ENCODE measurements around the gene STOX1. TPM values are rescaled to one million over a fixed set of nuclear protein-coding genes. Genes with fewer than 3 reads are reported as not detected.

The STOX1 gene
- polyA plus RNA-seq, 1 donor from 2014 or later, result 1.2 TPM

GRCh38 chr10:68877482-68878110 is 50.3 kb downstream of the STOX1 start:
- Histone ChIP-seq H4K20me1 (ENCODE audit: insufficient read depth) (no peaks in the 10 kb centered on the region), H3K27me3 (ENCODE audit: insufficient read depth, low read depth, low read length) (no peaks in the 10 kb centered on the region), H3K9ac (ENCODE audit: low read length) (no peak overlapping the region), H3K4me2 (ENCODE audit: low read length) (no peak overlapping the region), H3K36me3 (ENCODE audit: insufficient read depth, low read length) (no peaks in the 10 kb centered on the region), H3K9me3 (ENCODE audit: low read length) (no peaks in the 10 kb centered on the region), H3K27ac (ENCODE audit: low read length) (no peak overlapping the region), H2AFZ (ENCODE audit: low read depth, low read length) (no peak overlapping the region), H3K79me2 (replicated peaks; ENCODE audit: insufficient read depth, low read length) (no peaks in the 10 kb centered on the region), H3F3A (ENCODE audit: insufficient read depth, low read length, poor library complexity, severe bottlenecking) (no peaks in the 10 kb centered on the region), H3K4me3 (ENCODE audit: low read length) (no peak overlapping the region), H3K9me2 (ENCODE audit: insufficient read depth, low read length) (no peaks in the 10 kb centered on the region)
- TF ChIP-seq CTCF (IDR thresholded peaks at IDR 0.05; ENCODE audit: poor library complexity, severe bottlenecking), result no peak

- H4K20me1 ChIP-seq (ENCODE audit: insufficient read depth), result no peaks in the 10 kb centered on the region
- no peak overlapping the region for H3K4me2 ChIP-seq (ENCODE audit: low read length)
- H3K9ac ChIP-seq (ENCODE audit: low read length), result no peak overlapping the region
- H3K9me3 ChIP-seq (ENCODE audit: low read length), result no peaks in the 10 kb centered on the region
- no peaks in the 10 kb centered on the region for H3K9me2 ChIP-seq (ENCODE audit: insufficient read depth, low read length)
- no peak overlapping the region for H3K27ac ChIP-seq (ENCODE audit: low read length)
- H2AFZ ChIP-seq (ENCODE audit: low read depth, low read length), result no peak overlapping the region
- no peak overlapping the region for H3K4me3 ChIP-seq (ENCODE audit: low read length)
- H3K79me2 ChIP-seq (replicated peaks; ENCODE audit: insufficient read depth, low read length), result no peaks in the 10 kb centered on the region
- H3F3A ChIP-seq (ENCODE audit: insufficient read depth, low read length, poor library complexity, severe bottlenecking), result no peaks in the 10 kb centered on the region
- no peaks in the 10 kb centered on the region for H3K36me3 ChIP-seq (ENCODE audit: insufficient read depth, low read length)
- TF ChIP-seq EZH2 (IDR thresholded peaks at IDR 0.05; ENCODE audit: borderline replicate concordance, insufficient read depth, low read length, poor library complexity, severe bottlenecking), result no peak
- TF ChIP-seq RAD21 (conservative IDR thresholded peaks at IDR 0.05), result no peak
- TF ChIP-seq CTCF (IDR thresholded peaks at IDR 0.05; ENCODE audit: poor library complexity, severe bottlenecking), result no peak
- no peak for TF ChIP-seq SMC3 (conservative IDR thresholded peaks at IDR 0.05; ENCODE audit: poor library complexity)
- TF ChIP-seq TAF1 (IDR thresholded peaks at IDR 0.05; ENCODE audit: low read depth), result no peak
- TF ChIP-seq EP300 (conservative IDR thresholded peaks at IDR 0.05; ENCODE audit: poor library complexity, severe bottlenecking), result no peak
- TF ChIP-seq POLR2AphosphoS5 (IDR thresholded peaks at IDR 0.05), result no peak
- TF ChIP-seq REST (IDR thresholded peaks at IDR 0.05; ENCODE audit: borderline replicate concordance), result no peak
- no peak for TF ChIP-seq MXI1 (conservative IDR thresholded peaks at IDR 0.05; ENCODE audit: poor library complexity, severe bottlenecking)
- no peaks in the 10 kb centered on the region for H3K27me3 ChIP-seq (ENCODE audit: insufficient read depth, low read depth, low read length)
Observed at GRCh38 chr10:68878496-68878895, 51.2 kb downstream of the STOX1 start.

Measured in neural cell (in vitro differentiated cells).